Measurements from ENCODE around the gene BDH2.

BDH2 gene

DNA sequence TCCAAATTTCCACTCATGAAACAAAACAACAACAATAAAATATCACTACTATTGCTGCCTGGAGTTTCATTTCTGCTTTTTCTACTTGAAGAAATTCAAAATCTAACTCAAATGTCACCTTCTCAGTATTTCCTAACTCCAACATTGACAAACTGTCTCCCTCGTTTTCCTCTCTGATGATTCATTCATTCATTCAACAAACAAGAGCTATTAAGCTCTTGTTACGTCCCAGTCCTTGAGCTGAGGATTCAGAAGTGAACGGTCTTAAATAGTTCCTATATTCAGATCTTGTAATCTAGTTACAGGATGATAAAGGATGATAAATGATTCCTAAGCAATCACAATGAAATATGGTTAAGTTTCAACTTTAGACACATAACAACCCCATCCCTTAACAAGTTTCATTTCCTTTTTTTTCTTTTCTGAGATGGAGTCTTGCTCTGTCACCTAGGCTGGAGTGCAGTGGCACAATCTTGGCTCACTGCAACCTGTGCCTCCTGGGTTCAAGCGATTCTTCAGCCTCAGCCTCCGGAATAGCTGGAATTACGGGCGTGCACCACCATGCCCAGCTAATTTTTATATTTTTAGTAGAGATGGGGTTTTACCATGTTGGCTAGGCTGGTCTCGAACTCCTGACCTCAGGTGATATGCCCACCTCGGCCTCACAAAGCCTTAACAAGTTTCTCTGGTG, 24.7 kb downstream of the BDH2 start:
- H3K9me3 ChIP-seq (ENCODE audit: control insufficient read depth, insufficient read depth, low read depth, low read length) = no peaks in the 10 kb centered on the region
- POLR2A ChIA-PET = no interaction called here
- H3K4me3 ChIP-seq (ENCODE audit: low read depth, low read length) = peak overlapping the region; percentile 65; the same call in 1 of the 2 replicates
- no peak for TF ChIP-seq ZNF792 (tag by site-specific recombination; IDR thresholded peaks at IDR 0.05)
- 0 out of 2 replicates have a peak, but pooled peaks have one; percentile 25 for TF ChIP-seq ZNF600 (tag by site-specific recombination; IDR thresholded peaks at IDR 0.05)
- TF ChIP-seq, protein P1, sequence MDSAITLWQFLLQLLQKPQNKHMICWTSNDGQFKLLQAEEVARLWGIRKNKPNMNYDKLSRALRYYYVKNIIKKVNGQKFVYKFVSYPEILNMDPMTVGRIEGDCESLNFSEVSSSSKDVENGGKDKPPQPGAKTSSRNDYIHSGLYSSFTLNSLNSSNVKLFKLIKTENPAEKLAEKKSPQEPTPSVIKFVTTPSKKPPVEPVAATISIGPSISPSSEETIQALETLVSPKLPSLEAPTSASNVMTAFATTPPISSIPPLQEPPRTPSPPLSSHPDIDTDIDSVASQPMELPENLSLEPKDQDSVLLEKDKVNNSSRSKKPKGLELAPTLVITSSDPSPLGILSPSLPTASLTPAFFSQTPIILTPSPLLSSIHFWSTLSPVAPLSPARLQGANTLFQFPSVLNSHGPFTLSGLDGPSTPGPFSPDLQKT (IDR thresholded peaks at IDR 0.05; ENCODE audit: borderline replicate concordance, low read depth, low read length) = no peak
- no peak for TF ChIP-seq ZNF16 (tag by site-specific recombination; IDR thresholded peaks at IDR 0.05; ENCODE audit: low read depth)
- TF ChIP-seq SCRT2 (tag by site-specific recombination; IDR thresholded peaks at IDR 0.05) = no peak
- TF ChIP-seq ZNF629 (tag by site-specific recombination; IDR thresholded peaks at IDR 0.05) = no peak
- TF ChIP-seq ZNF660 (tag by site-specific recombination; IDR thresholded peaks at IDR 0.05) = 0 out of 2 replicates have a peak, but pooled peaks have one; percentile 19
- no peak for TF ChIP-seq ZNF624 (tag by site-specific recombination; IDR thresholded peaks at IDR 0.05)
- TF ChIP-seq, protein P2, sequence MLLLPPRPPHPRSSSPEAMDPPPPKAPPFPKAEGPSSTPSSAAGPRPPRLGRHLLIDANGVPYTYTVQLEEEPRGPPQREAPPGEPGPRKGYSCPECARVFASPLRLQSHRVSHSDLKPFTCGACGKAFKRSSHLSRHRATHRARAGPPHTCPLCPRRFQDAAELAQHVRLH (tag by site-specific recombination; IDR thresholded peaks at IDR 0.05) = no peak
- TF ChIP-seq ZNF555 (tag by site-specific recombination; conservative IDR thresholded peaks at IDR 0.05) = no peak
- TF ChIP-seq ZNF776 (tag by site-specific recombination; IDR thresholded peaks at IDR 0.05; ENCODE audit: borderline replicate concordance) = no peak
- TF ChIP-seq ZNF529 (tag by site-specific recombination; IDR thresholded peaks at IDR 0.05; ENCODE audit: insufficient replicate concordance) = no peak
- TF ChIP-seq ZNF791 (tag by site-specific recombination; IDR thresholded peaks at IDR 0.05) = no peak
- no peak for TF ChIP-seq ZNF416 (tag by site-specific recombination; IDR thresholded peaks at IDR 0.05)
- TF ChIP-seq, protein P3, sequence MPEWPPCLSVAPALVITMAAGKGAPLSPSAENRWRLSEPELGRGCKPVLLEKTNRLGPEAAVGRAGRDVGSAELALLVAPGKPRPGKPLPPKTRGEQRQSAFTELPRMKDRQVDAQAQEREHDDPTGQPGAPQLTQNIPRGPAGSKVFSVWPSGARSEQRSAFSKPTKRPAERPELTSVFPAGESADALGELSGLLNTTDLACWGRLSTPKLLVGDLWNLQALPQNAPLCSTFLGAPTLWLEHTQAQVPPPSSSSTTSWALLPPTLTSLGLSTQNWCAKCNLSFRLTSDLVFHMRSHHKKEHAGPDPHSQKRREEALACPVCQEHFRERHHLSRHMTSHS (tag by site-specific recombination; IDR thresholded peaks at IDR 0.05) = no peak
- no peak overlapping the region for H3K27ac ChIP-seq (ENCODE audit: extremely low read depth, low read depth, low read length)
- H3K36me3 ChIP-seq (ENCODE audit: control insufficient read depth in 2 of 2, insufficient read depth in 1 of 2, low read length in 2 of 2) = peaks cover 0 to 3% of the 10 kb centered on the region in 2 experiments; a peak in 1 of 3 replicates
- no peaks in the 10 kb centered on the region for H3K4me1 ChIP-seq (ENCODE audit: control insufficient read depth, insufficient read depth, low read length)
- CTCF ChIA-PET = interaction anchor here (0.7 to 1.2 kb wide), 3 partner anchors 15 to 25 kb away, joined by 3 to 6 read pairs (median 4); partner anchors contain the start of gene BDH2

DNA sequence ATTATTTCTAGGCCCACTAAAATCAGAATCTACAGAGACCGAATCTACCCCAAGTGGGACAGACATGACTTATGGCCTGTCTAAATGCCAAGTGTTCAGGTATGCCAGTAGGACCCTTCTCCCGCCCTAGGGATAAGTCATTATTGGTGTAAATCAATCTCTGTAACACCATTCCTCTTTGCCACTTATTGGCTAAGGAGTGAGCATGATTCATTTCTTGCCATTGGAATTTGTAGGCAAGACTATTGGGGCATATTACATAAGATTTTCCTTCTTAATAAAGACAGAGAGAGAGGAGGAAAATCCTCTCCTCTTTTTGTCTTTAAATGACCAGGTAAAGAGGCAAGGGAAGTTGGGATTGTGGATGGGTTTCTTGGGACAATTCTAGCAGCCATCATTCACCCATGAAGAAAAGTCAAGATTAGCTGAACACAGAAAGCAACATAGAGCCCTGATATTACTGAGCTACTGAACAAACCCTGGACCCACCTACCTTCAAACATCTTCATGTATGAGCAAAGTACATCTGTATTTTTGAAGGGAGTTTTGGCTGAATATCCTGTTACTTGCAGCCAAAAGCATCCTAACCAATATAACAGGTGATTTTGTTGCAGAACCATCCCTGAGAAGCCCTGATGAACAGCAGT, 25.7 kb downstream of the BDH2 start:
- Histone ChIP-seq H3K27ac (ENCODE audit: extremely low read depth, low read depth, low read length) (no peak overlapping the region), H3K4me1 (ENCODE audit: control insufficient read depth, insufficient read depth, low read length) (no peaks in the 10 kb centered on the region), H3K9me3 (ENCODE audit: control insufficient read depth, insufficient read depth, low read depth, low read length) (no peaks in the 10 kb centered on the region), H3K36me3 (ENCODE audit: control insufficient read depth in 2 of 2, insufficient read depth in 1 of 2, low read length in 2 of 2) (peaks cover 0 to 3% of the 10 kb centered on the region in 2 experiments; a peak in 1 of 3 replicates), H3K4me3 (ENCODE audit: low read depth, low read length) (no peak overlapping the region)
- CTCF ChIA-PET = interaction anchor here (1.1 kb wide), 1 partner anchor 26 kb away, joined by 4 read pairs; the partner anchor contains the start of gene BDH2
- POLR2A ChIA-PET = no interaction called here
- TF ChIP-seq KLF10 (tag by site-specific recombination; IDR thresholded peaks at IDR 0.05) (no peak), ZBTB17 (tag by site-specific recombination; IDR thresholded peaks at IDR 0.05) (peak; percentile 78)

DNA sequence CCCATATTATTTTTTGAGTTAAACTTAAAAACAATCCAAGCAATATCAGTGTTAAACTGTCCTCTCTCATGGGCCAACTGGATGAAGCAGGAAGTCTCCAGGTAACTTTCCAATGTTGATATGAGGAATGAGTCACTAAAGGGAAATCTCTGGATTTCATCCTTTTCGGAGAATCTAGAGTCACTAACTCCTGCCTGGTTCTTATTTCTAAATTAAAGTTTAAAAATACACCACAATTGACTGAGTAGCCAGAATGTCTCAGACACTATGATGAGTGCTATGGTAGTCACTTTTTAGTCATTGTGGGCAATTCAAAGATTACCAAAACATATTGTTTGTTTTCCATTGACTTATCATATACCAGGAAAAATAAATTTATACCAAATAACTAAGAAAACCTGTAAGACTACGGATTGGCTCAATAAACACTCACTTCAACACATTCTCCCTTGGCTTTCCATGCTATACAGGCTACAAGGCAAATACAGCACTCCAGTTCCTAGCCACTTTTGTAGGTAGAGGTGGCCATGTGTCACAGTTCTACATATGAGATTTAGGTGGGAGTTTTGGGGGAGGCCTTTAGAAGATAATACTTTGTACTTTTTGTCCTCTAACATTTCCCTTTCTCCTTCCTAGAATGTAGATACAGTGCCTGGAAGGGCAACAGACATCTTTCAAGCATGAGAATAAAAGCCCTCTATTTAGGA, 31.6 kb downstream of the BDH2 start:
- H3K36me3 ChIP-seq (ENCODE audit: control insufficient read depth in 2 of 2, insufficient read depth in 1 of 2, low read length in 2 of 2) = peaks cover 0 to 15% of the 10 kb centered on the region in 2 experiments; a peak in 1 of 3 replicates
- TF ChIP-seq ZNF223 (tag by site-specific recombination; IDR thresholded peaks at IDR 0.05) = no peak
- TF ChIP-seq, protein P4, sequence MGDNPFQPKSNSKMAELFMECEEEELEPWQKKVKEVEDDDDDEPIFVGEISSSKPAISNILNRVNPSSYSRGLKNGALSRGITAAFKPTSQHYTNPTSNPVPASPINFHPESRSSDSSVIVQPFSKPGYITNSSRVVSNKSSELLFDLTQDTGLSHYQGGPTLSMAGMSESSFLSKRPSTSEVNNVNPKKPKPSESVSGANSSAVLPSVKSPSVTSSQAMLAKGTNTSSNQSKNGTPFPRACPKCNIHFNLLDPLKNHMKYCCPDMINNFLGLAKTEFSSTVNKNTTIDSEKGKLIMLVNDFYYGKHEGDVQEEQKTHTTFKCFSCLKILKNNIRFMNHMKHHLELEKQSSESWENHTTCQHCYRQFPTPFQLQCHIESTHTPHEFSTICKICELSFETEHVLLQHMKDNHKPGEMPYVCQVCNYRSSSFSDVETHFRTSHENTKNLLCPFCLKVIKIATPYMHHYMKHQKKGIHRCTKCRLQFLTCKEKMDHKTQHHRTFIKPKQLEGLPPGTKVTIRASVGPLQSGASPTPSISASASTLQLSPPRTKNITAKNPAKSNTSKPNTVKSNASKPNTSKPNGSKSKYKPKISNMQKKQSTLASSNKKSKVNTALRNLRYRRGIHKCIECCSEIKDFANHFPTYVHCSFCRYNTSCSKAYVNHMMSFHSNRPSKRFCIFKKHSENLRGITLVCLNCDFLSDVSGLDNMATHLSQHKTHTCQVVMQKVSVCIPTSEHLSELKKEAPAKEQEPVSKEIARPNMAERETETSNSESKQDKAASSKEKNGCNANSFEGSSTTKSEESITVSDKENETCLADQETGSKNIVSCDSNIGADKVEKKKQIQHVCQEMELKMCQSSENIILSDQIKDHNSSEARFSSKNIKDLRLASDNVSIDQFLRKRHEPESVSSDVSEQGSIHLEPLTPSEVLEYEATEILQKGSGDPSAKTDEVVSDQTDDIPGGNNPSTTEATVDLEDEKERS (tag by site-specific recombination; IDR thresholded peaks at IDR 0.05) = no peak
- TF ChIP-seq, protein P5, sequence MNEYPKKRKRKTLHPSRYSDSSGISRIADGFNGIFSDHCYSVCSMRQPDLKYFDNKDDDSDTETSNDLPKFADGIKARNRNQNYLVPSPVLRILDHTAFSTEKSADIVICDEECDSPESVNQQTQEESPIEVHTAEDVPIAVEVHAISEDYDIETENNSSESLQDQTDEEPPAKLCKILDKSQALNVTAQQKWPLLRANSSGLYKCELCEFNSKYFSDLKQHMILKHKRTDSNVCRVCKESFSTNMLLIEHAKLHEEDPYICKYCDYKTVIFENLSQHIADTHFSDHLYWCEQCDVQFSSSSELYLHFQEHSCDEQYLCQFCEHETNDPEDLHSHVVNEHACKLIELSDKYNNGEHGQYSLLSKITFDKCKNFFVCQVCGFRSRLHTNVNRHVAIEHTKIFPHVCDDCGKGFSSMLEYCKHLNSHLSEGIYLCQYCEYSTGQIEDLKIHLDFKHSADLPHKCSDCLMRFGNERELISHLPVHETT (tag by site-specific recombination; IDR thresholded peaks at IDR 0.05) = no peak
- no peak for TF ChIP-seq ZBTB20 (tag by site-specific recombination; IDR thresholded peaks at IDR 0.05)
- TF ChIP-seq ZNF548 (tag by site-specific recombination; IDR thresholded peaks at IDR 0.05) = no peak
- ChIA-PET CTCF (no interaction called here), POLR2A (no interaction called here)
- H3K4me3 ChIP-seq (ENCODE audit: low read depth, low read length) = no peak overlapping the region
- H3K9me3 ChIP-seq (ENCODE audit: control insufficient read depth, insufficient read depth, low read depth, low read length) = no peaks in the 10 kb centered on the region
- H3K27ac ChIP-seq (ENCODE audit: extremely low read depth, low read depth, low read length) = no peak overlapping the region
- H3K4me1 ChIP-seq (ENCODE audit: control insufficient read depth, insufficient read depth, low read length) = no peaks in the 10 kb centered on the region
